Astrocyte (in vitro differentiated cells and primary cell): ENCODE results near the gene COL11A2. TPM values are rescaled to one million over a fixed set of nuclear protein-coding genes. Genes with fewer than 3 reads are reported as not detected.

ENCODE experiments used
- DNase-seq: peaks from one replicate; pipeline ENCODE4 v3.0.0-alpha.2; 2010; ENCODE audit warnings: low read depth
- FAIRE-seq: peaks from 2 replicates; lab custom pipeline; 2011; peaks lifted over from hg19 to GRCh38; lab: Jason Lieb, UNC
- H2AFZ ChIP-seq: 2 replicates; pipeline ENCODE4 v1.6.0; 2012; ENCODE audit warnings: low read depth, low read length, inconsistent platforms
- H3K27ac ChIP-seq: 2 replicates; pipeline ENCODE4 v1.5.1; 2011; ENCODE audit warnings: low read depth, low read length, inconsistent platforms
- H3K27me3 ChIP-seq: 2 replicates; pipeline ENCODE4 v1.6.0; 2011; ENCODE audit warnings: low read length, inconsistent platforms; ENCODE audit not compliant: insufficient read depth
- H3K36me3 ChIP-seq: 2 replicates; pipeline ENCODE4 v1.5.1; 2011; ENCODE audit warnings: low read length, inconsistent platforms; ENCODE audit not compliant: insufficient read depth
- H3K4me1 ChIP-seq: 2 replicates; pipeline ENCODE4 v1.5.1; 2011; ENCODE audit warnings: low read length, inconsistent platforms; ENCODE audit not compliant: insufficient read depth
- H3K4me2 ChIP-seq: 2 replicates; pipeline ENCODE4 v1.6.0; 2012; ENCODE audit warnings: low read length, inconsistent platforms
- H3K4me3 ChIP-seq: 2 replicates; pipeline ENCODE4 v1.5.1; 2011; ENCODE audit warnings: low read depth, mild to moderate bottlenecking, low read length, inconsistent platforms; ENCODE audit not compliant: insufficient read depth
- H3K79me2 ChIP-seq: 2 replicates; pipeline ENCODE4 v1.6.0; 2012; ENCODE audit warnings: mild to moderate bottlenecking, low read length, inconsistent platforms; ENCODE audit not compliant: insufficient read depth
- H3K9ac ChIP-seq: 2 replicates; pipeline ENCODE4 v1.6.0; 2012; ENCODE audit warnings: mild to moderate bottlenecking, low read length, inconsistent platforms
- H3K9me3 ChIP-seq: 2 replicates; pipeline ENCODE4 v1.5.1; 2012; ENCODE audit warnings: low read depth, mild to moderate bottlenecking, low read length, inconsistent platforms; ENCODE audit not compliant: insufficient read depth
- H4K20me1 ChIP-seq: 2 replicates; pipeline ENCODE4 v1.6.0; 2012; ENCODE audit warnings: low read length, inconsistent platforms; ENCODE audit not compliant: insufficient read depth
- H3K27ac Mint-ChIP-seq: one replicate; pipeline ENCODE4 v1.8.0; 2021; ENCODE audit warnings: mild to moderate bottlenecking, mixed read lengths; ENCODE audit not compliant: unreplicated experiment
- H3K27me3 Mint-ChIP-seq: one replicate; pipeline ENCODE4 v1.8.0; 2021; ENCODE audit warnings: low read depth, mixed read lengths; ENCODE audit not compliant: unreplicated experiment
- H3K36me3 Mint-ChIP-seq: one replicate; pipeline ENCODE4 v1.8.0; 2021; ENCODE audit warnings: low read depth, mixed read lengths; ENCODE audit not compliant: unreplicated experiment
- H3K4me1 Mint-ChIP-seq: one replicate; pipeline ENCODE4 v1.8.0; 2021; ENCODE audit warnings: low read depth, mixed read lengths; ENCODE audit not compliant: unreplicated experiment
- H3K4me3 Mint-ChIP-seq: one replicate; pipeline ENCODE4 v1.8.0; 2021; ENCODE audit warnings: mild to moderate bottlenecking, moderate library complexity, mixed read lengths; ENCODE audit not compliant: unreplicated experiment
- H3K9me3 Mint-ChIP-seq: one replicate; pipeline ENCODE4 v1.8.0; 2021; ENCODE audit warnings: mild to moderate bottlenecking, mixed read lengths; ENCODE audit not compliant: unreplicated experiment
- CTCF ChIP-seq: IDR thresholded peaks from 2 replicates; pipeline ENCODE4 v1.5.1; 2011; ENCODE audit warnings: low read depth, mild to moderate bottlenecking, inconsistent platforms, low read length, moderate library complexity; ENCODE audit not compliant: insufficient read depth
- EZH2 ChIP-seq: IDR thresholded peaks from 2 replicates; pipeline ENCODE4 v1.6.1; 2012; ENCODE audit warnings: mild to moderate bottlenecking, low read length, inconsistent platforms; ENCODE audit not compliant: insufficient read depth
- total RNA-seq: library from RNA; stranded (reverse); gene quantifications from 2 replicates; pipeline ENCODE4 v1.2.1, GENCODE V29; 2021

Gene COL11A2
- total RNA-seq, 1 donor from 2014 or later = 1.3 TPM

GRCh38 chr6:33139596-33140206 lies 52.6 kb downstream of the COL11A2 start:
- Mint-ChIP-seq H3K4me3 (no peak overlapping the region), H3K9me3 (no peaks in the 10 kb centered on the region), H3K27ac (no peak overlapping the region), H3K36me3 (peaks cover 2% of the 10 kb centered on the region), H3K4me1 (no peaks in the 10 kb centered on the region), H3K27me3 (peaks cover 20% of the 10 kb centered on the region)
- no peak overlapping the region for H3K27ac ChIP-seq
- H3K4me1 ChIP-seq = no peaks in the 10 kb centered on the region
- H3K9me3 ChIP-seq = no peaks in the 10 kb centered on the region
- DNase-seq (no peak), FAIRE-seq (no peak)
- no peak overlapping the region for H2AFZ ChIP-seq
- peaks cover 22% of the 10 kb centered on the region for H3K27me3 ChIP-seq
- TF ChIP-seq CTCF = no peak
- TF ChIP-seq EZH2 = no peak
- no peak overlapping the region for H3K9ac ChIP-seq
- no peak overlapping the region for H3K4me2 ChIP-seq
- no peaks in the 10 kb centered on the region for H3K79me2 ChIP-seq
- no peak overlapping the region for H3K4me3 ChIP-seq
- H4K20me1 ChIP-seq = no peaks in the 10 kb centered on the region
- no peaks in the 10 kb centered on the region for H3K36me3 ChIP-seq

- no peak for FAIRE-seq
These were observed 55.9 kb downstream of the COL11A2 start for GRCh38 chr6:33136310-33136900.

More at GRCh38 chr6:33136310-33136900, 55.9 kb downstream of the COL11A2 start:
- Histone ChIP-seq H3K27ac (no peak overlapping the region), H3K27me3 (peaks cover 21% of the 10 kb centered on the region), H3K4me1 (no peaks in the 10 kb centered on the region), H3K79me2 (no peaks in the 10 kb centered on the region), H3K36me3 (no peaks in the 10 kb centered on the region), H3K9me3 (no peaks in the 10 kb centered on the region), H3K9ac (no peak overlapping the region), H3K4me3 (no peak overlapping the region), H3K4me2 (no peak overlapping the region), H2AFZ (no peak overlapping the region), H4K20me1 (no peaks in the 10 kb centered on the region)
- Mint-ChIP-seq H3K4me1 (no peaks in the 10 kb centered on the region), H3K9me3 (no peaks in the 10 kb centered on the region), H3K27me3 (peaks cover 15% of the 10 kb centered on the region), H3K36me3 (no peaks in the 10 kb centered on the region), H3K4me3 (no peak overlapping the region), H3K27ac (no peak overlapping the region)
- TF ChIP-seq EZH2 (no peak), CTCF (no peak)
- DNase-seq = no peak
